Measurements from ENCODE around the gene CLDN5.
A peak's percentile ranks its signal among the peaks of the same experiment; 100 is the strongest.

The CLDN5 gene, protein sequence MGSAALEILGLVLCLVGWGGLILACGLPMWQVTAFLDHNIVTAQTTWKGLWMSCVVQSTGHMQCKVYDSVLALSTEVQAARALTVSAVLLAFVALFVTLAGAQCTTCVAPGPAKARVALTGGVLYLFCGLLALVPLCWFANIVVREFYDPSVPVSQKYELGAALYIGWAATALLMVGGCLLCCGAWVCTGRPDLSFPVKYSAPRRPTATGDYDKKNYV

DNA sequence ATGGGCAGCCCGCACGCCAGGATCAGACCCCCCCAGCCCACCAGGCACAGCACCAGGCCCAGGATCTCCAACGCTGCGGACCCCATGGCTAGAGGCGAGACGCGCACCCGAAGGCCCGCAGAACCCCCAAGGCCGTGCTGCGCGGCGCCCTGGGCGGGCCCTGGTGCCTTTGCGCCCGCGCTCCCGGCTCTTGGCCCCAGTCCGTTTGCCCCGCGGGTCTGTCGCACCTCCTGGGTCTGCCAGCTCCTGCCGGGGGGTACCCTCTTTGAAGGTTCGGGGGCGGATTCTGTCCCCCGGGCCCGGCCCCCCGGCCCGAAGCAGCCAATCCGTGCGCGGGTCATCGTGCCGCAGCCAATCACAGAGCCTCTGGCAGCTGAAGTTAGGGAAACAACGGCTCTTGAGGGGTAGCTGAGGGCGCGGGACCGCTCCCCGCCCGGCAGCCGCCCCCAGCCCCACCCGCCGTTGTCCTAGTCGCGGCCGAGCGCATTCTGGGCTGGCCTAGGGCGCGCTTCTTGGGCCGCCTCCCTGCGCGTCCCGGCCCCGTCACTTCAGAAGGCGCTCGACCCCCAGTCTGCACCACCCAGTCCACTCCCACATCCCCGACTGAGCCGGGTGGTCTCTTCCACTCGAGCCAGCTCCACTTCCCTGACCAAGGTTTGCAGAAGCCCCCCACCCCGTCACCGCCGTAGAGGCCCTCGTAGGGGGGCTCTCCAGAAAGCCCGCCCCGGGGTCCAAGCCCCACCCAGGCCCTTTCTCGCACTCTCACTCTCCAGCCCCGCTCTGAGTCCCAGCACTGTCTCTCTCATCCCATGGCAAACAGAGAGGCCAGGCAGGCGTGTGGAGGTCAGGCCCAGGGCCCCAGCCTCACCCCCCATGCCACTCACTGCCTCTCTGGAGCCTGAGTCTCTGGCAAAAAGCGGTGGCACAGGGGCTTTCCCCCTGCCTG, at the start of gene CLDN5:
CLDN5 (minus strand) TSS at position 241 of the 946 bp plus-strand sequence; CDS start at position 86, 155 bp downstream.
- DNase-seq (ENCODE audit: low read depth): peak; percentile 7

GRCh38 chr22:19571995-19572394, 47.8 kb upstream of the CLDN5 start:
- DNase-seq (ENCODE audit: low read depth): no peak

DNA sequence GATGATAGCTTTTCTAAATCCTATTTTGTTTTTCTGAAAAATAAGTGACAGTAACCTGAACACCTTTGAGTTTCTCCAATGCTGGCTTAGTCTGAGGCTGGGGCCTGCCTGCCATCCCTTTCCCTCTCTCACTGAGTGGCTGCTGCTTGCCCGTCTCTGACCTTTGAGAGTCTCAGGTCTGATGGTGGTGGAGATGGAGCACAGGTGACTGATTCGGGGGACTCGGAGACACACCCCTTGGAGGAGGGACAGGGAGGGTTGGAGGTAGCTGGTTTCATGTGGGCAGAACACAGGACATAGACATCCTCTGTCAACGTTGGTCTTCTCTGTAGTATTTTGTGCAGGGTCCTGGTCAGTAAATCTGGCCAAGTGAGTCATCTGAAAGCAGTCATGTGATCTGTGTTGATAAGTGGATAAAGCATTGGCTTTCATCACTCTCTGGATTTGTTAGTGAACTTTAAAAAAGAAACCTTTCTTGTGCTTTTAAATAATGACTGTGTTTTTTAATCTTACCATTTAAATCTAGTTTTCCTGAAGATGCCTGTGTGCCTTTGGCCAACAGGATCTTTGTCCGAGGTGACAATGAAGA, 47.1 kb upstream of the CLDN5 start:
- DNase-seq (ENCODE audit: low read depth): peak; percentile 69

- no peak for DNase-seq (ENCODE audit: low read depth)
These were observed 45.8 kb upstream of the CLDN5 start for GRCh38 chr22:19569976-19570375.

GRCh38 chr22:19569276-19569640, 45.0 kb upstream of the CLDN5 start:
- DNase-seq (ENCODE audit: low read depth): no peak

DNA sequence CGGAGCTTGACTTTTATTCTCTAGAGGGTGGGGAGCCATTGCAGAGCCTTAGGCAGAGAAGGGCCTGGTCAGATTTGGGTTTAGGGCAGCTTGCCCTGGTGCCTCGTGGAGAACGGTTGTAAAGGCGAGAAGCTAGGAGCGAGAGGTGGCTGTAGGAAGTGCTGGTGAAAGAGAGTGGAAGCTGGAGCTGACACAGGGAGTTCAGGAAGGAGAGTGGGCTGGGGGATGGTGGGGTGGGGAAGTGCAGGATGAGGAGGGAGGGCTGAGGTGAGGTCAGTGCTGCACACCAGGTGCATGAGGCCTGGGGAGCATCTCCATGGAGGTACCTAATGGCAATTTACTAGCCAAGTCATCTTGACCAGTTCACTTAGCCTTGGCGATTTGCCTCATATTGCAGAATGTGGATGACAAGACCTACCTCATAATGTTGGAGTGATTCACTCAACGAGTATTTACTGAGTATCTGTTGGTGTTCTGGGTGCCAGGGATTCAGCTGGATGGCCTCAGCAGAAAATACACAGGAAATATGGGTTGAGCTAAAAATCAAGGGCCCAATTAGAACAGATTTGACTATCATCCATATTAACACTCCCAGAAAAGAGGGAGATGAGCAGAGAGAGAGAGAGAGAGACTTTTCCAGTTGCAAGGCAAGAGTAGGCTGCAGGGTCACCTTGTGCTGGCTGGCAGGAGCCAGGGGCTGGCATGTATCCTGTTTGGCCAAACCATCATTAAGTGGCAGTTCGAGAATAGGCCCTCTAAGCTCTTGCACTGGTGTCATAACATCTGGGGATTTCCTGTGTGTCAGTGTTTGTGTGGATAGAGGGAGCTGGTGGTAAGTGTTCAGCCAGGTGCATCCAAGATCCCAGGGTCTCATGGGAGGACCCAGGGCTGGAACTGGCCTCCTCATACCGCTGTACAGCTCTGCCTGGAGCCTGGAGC, 44.4 kb upstream of the CLDN5 start:
- peak; percentile 90 for DNase-seq (ENCODE audit: low read depth)

- no peak for DNase-seq (ENCODE audit: low read depth)
These were observed 43.2 kb upstream of the CLDN5 start for GRCh38 chr22:19567157-19568009.

DNA sequence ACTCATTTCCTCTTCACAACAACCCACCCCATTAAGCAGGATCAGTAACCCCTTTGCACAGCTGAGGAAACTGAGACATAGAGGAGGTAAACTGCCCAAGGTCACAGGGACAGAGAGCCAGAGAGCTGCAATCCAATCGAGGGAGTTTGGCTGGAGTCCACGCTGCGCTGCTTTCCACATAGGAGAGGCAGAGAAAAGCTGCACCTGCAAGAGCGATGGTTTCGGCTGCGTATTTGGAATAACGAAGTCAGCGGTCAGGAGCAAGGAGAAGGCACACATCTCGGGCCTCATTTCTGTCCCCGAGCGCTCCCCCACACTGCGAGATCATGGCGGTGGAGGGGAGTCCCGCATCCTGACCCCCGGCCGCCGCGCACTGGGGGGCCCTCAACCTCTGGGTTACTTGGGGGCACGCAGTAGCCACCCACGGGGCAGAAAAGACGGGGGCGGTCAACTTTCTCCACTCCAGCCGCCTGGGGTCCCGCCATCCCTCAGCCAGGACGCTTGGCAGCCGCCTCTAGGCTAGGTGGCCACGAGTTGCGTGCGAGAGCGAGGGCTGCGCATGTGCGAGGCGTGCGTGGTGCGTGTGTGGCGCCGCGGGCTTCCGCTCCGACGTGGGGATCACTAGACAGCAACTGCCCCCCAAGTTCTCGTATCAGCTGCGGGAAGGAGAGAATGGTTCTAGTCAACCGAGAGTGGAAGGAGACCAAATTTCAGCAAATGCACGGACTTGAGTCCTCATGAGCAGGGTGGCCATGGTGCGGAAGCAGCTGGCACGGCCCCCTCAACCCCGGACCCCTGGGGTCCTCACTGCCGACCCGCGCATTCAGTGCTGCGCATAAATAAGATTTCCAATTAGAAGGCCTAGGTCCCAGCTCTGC, 42.3 kb upstream of the CLDN5 start:
- DNase-seq (ENCODE audit: low read depth): no peak

DNA sequence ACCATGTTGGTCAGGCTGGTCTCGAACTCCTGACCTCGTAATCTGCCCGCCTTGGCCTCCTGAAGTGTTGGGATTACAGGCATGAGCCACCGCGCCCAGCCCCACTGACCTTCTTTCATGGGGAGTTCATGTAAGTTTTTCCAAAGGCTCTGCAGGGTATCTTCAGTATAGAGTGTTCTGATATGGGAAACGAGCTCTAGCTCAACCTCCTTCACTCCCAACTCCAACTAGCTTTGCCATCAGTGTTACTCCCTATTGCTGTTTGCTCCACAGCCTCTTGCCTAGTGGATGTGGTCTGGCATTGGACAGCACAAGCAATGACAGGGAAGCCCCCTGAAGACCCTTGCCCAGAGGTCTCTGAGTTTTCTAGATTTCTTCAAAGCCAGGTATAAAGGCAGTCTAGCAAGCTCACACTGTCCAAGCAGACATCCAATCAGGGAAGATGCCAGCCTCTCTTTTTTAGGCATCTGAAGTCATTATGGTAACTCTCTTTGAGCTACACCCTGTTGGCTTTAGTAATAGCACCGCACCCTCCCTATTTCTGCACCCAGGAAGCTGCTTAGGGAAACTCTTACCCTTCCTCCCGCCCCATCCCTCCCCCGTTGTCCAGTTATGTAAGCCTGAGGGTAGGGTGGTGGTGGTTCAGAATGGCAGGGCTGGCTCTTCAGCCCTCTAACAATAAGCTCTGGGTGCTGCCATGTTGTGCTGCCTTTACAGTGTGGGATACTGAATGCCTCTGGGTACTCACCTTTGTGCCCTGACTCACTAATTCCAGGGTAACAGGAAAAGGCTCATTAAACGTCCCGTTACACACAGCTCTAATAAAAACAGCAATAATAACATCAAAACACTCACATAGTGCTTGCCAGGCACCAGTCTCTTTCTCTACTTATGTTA, 41.4 kb upstream of the CLDN5 start:
- no peak for DNase-seq (ENCODE audit: low read depth)

GRCh38 chr22:19559956-19560355, 35.7 kb upstream of the CLDN5 start:
- no peak for DNase-seq (ENCODE audit: low read depth)

DNA sequence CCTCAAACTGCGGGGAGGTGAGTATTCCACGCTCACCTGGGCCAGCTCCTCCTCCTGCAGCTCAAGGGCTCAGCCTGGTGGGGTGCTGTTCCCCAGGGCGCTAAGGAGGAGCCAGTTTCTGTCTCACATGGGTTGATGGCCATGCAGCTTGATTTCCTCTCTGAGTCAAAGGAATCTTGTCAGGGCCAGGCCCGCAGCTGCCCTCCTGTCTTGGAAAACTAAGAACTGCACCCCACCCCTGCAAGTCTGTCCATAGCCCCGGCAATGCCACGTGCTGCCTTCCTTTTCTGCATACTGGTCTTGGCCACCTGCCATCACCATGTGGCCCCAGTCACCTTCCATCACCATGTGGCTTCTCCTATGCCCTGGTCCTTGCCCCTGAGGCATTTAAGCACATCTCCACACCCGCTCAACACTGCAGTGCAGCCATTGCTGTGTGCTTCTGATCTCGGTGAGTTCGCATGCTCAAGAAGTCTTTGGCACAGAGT, 35.2 kb upstream of the CLDN5 start:
- no peak for DNase-seq (ENCODE audit: low read depth)

DNA sequence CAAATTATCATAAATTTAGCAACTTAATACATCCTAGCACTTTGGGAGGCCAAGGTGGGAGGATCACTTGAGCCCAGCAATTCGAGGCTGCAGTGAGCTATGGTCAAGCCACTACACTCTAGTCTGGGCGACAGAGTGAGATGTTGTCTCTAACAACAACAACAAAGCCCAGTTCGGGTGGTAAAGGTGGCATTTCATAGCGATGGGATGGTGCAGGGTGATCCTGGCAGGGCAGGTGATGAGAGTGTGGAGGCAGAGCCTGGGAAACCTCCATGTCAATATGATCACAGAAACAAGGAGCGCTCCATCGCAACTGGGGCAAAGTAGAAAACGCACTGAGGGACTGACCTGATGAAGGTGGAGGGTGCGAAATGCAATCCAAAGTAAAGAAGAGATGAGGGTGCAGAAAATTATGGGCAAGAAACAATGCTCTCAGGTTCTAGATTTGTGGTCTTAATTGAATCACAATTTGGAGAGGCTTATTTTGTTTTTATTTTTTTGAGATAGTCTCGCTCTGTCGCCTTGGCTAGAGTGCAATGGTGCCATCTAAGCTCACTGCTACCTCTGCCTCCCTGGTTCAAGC, 32.8 kb upstream of the CLDN5 start:
- no peak for DNase-seq (ENCODE audit: low read depth)

- no peak for DNase-seq (ENCODE audit: low read depth)
These were observed 31.4 kb upstream of the CLDN5 start for GRCh38 chr22:19555651-19556050.

DNA sequence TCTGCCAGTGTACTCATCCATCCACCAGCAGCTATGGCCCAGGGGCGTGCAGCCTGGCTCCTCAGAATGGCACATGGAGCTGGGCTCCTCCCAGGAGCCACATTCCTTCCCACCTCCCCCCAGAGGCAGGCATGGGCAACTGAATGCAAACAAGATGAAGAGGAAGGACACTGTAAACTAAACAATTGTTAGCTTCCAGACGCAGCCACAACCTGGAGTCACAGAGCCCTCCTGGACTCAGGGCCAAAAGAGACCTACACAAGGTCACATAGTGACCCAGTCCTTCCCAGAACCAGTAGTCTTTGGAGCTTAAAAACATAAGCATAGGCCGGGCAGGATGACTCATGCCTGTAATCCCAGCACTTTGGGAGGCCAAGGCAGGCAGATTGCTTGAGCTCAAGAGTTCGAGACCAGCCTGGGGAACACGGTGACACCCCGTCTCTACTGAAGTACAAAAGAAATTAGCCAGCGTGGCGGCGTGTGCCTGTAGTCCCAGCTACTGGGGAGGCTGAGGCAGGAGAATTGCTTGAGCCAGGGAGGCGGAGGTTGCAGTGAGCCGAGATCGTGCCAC, 30.7 kb upstream of the CLDN5 start:
- DNase-seq (ENCODE audit: low read depth): peak; percentile 17

DNA sequence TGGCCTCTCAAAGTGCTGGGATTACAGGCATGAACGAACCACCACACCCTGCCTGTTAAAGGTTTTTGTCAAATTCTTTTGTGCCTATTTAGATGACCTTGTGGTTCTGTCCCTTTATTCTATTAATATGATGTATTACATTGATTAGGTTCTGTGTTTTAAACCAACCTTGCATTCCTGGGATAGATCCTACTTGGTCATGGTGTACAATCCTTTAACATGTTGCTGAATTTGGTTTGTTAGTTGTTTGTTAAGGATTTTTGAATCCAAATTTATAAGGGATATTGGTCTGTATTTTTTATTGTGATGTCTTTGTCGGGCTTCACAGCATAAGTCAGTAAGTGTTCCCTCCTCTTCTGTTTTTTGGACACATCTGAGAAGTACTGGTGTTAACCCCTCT, 29.0 kb upstream of the CLDN5 start:
- no peak for DNase-seq (ENCODE audit: low read depth)

- no peak for DNase-seq (ENCODE audit: low read depth)
These were observed 26.2 kb upstream of the CLDN5 start for GRCh38 chr22:19550382-19550781.

DNA sequence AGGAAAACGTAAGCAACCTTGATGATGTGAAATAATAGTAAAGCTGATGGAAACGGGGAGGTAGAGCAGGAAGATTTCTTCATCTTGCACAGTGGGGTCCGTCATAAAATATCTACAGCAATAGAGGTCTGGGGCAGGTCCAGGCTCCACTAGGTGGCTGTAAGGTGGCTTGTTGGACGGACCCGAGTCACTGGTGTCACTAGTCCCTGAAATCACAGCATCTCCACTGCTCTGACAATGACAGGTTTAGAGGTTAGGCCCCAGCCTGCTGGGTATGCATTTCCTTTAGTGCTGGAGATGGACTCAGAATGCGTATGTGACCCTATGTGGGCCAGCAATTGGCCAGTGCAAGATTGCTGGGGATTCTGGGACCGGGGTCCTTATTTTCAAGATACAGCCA, 25.2 kb upstream of the CLDN5 start:
- DNase-seq (ENCODE audit: low read depth): no peak

GRCh38 chr22:19548964-19549363, 24.8 kb upstream of the CLDN5 start:
- DNase-seq (ENCODE audit: low read depth): no peak
